ENCODE results near the gene OR9G1. TPM values are rescaled to one million over a fixed set of nuclear protein-coding genes. Genes with fewer than 3 reads are reported as not detected.

Gene OR9G1
- total RNA-seq (2021; fragmentation: NEBNext Ultra II Directional; extraction: Animal tissue kit (Norgen Biotek cat#: 25700)) (not detected in 2 replicates), polyA plus RNA-seq (2011; rRNA removed) (not detected in 2 replicates), polyA minus RNA-seq (2011; rRNA and poly(A)+ RNA removed) (not detected in 2 replicates)
- not detected for polyA plus RNA-seq (2011; cell fraction: cytosol; rRNA removed)
- not detected for polyA plus RNA-seq (2011; cell fraction: nucleus; rRNA removed)
- not detected in 4 replicates for polyA plus RNA-seq (2012, experiment 1 of 2)
- polyA plus RNA-seq (2012, experiment 2 of 2), result not detected
- not detected for polyA plus RNA-seq (2013, experiment 1 of 2)
- polyA plus RNA-seq (2013, experiment 2 of 2), result not detected
- not detected for polyA minus RNA-seq (2011; cell fraction: cytosol; rRNA and poly(A)+ RNA removed)
- not detected for polyA minus RNA-seq (2011; cell fraction: nucleus; rRNA and poly(A)+ RNA removed)
- long read RNA-seq, experiment 1, result 0 reads
- long read RNA-seq, experiment 2, result 0 reads

- Histone ChIP-seq H4K91ac (replicated peaks; ENCODE audit: insufficient read length, low read length) (no peak within 1 kb of the TSS), H3K4me1 (replicated peaks in 1 of 4; ENCODE audit: control insufficient read depth in 3 of 4, insufficient read depth in 4 of 4, low read length in 3 of 4) (no peaks in the 10 kb centered on the region), H3K56ac (replicated peaks; ENCODE audit: insufficient read length, low read depth, low read length) (no peak within 1 kb of the TSS), H3K4me2 (ENCODE audit: insufficient read depth in 1 of 2, low read depth in 2 of 2, low read length in 2 of 2) (no peak within 1 kb of the TSS), H3K27me3 (replicated peaks in 1 of 4; ENCODE audit: control insufficient read depth in 3 of 4, extremely low read depth in 1 of 4, insufficient read depth in 3 of 4, low read length in 3 of 4) (no peaks in the 10 kb centered on the region), H2BK120ac (replicated peaks; ENCODE audit: low read depth, low read length) (no peak within 1 kb of the TSS), H3K27ac (ENCODE audit: low read depth, low read length) (no peak within 1 kb of the TSS), H3K36me3 (ENCODE audit: control insufficient read depth in 2 of 4, insufficient read depth in 4 of 4, low read length in 3 of 4) (no peaks in the 10 kb centered on the region), H3K4me3 (ENCODE audit: extremely low read depth in 1 of 4, insufficient read depth in 2 of 4, low read depth in 3 of 4, low read length in 4 of 4) (no peak within 1 kb of the TSS), H3K23ac (ENCODE audit: insufficient read length) (no peak within 1 kb of the TSS), H2BK12ac (ENCODE audit: low read depth, low read length) (no peak within 1 kb of the TSS), H3K79me2 (ENCODE audit: control insufficient read depth in 1 of 2, insufficient read depth in 2 of 2, low read length in 2 of 2) (no peaks in the 10 kb centered on the region), H4K20me1 (replicated peaks in 1 of 2; ENCODE audit: control insufficient read depth in 1 of 2, insufficient read depth in 2 of 2, low read length in 2 of 2) (no peaks in the 10 kb centered on the region), H3K23me2 (ENCODE audit: low read depth, low read length) (no peaks in the 10 kb centered on the region), H3K79me1 (ENCODE audit: low read depth, low read length) (no peaks in the 10 kb centered on the region), H2BK5ac (ENCODE audit: low read depth, low read length) (no peak within 1 kb of the TSS), H3K18ac (ENCODE audit: extremely low read depth, low read length) (no peak within 1 kb of the TSS), H3K9ac (replicated peaks in 1 of 4; ENCODE audit: extremely low read depth in 1 of 4, low read depth in 3 of 4, low read length in 3 of 4) (no peak within 1 kb of the TSS), H4K8ac (ENCODE audit: extremely low read depth, insufficient read depth, low read length) (no peak within 1 kb of the TSS), H3K14ac (ENCODE audit: insufficient read length) (no peak within 1 kb of the TSS), H3K4ac (replicated peaks; ENCODE audit: insufficient read length, low read depth, low read length) (no peak within 1 kb of the TSS), H2BK15ac (ENCODE audit: low read length) (no peak within 1 kb of the TSS), H4K5ac (ENCODE audit: insufficient read length, low read depth, low read length) (no peak within 1 kb of the TSS), H3K9me3 (ENCODE audit: insufficient read depth in 2 of 2, low read depth in 1 of 2, low read length in 1 of 2) (no peaks in the 10 kb centered on the region), H2BK20ac (ENCODE audit: low read length) (no peak within 1 kb of the TSS), H2AFZ (ENCODE audit: low read length) (peak within 1 kb of the TSS; percentile 60; the same call in 1 of the 2 replicates), H2AK5ac (ENCODE audit: low read depth, low read length) (no peak within 1 kb of the TSS)
- WGBS, 2 experiments (ENCODE audit: extremely low coverage in 1 of 2, insufficient coverage in 1 of 2, insufficient read length in 1 of 2, insufficient replicate concordance in 2 of 2, low coverage in 1 of 2, low lambda C conversion rate in 2 of 2, missing lambda C conversion rate in 1 of 2), result 100% methylated on average over 1 of the region's 1 CpG; no CpG with 5 or more reads in 1 of the 2 experiments
- DNase-seq (ENCODE audit: low read depth in 1 of 2, low spot score in 2 of 2) (no peak), FAIRE-seq (peak; percentile 50)
- ChIA-PET CTCF (ENCODE audit: partially characterized antibody) (no interaction called here), POLR2A (ENCODE audit: partially characterized antibody) (no interaction called here)
- TF ChIP-seq CTBP2 (IDR thresholded peaks at IDR 0.05; ENCODE audit: borderline replicate concordance, insufficient read depth, insufficient read length, low read length) (no peak), ATF2 (IDR thresholded peaks at IDR 0.05; ENCODE audit: low read length) (no peak), BACH1 (IDR thresholded peaks at IDR 0.05; ENCODE audit: low read length) (no peak), MAX (IDR thresholded peaks at IDR 0.05) (no peak)
Measured at GRCh38 chr11:56698795-56699194, at the start of gene OR9G1. Gene OR9G1 (plus strand): TSS chr11:56699095. CDS start chr11:56700388, 1,293 bp downstream.

All from H1 (cell line).